ENCODE data around the gene NTM.

The NTM gene

GRCh38 chr11:131412061-131412460 is 41.6 kb downstream of the NTM start:
- Histone ChIP-seq H3K4me3 (ENCODE audit: low read length) (no peak overlapping the region), H3F3A (ENCODE audit: control insufficient read depth, insufficient read depth) (no peaks in the 10 kb centered on the region), H3K4me1 (ENCODE audit: control insufficient read depth, low read length) (no peaks in the 10 kb centered on the region), H3K27ac (ENCODE audit: low read depth, low read length) (no peak overlapping the region), H3K4me2 (ENCODE audit: low read length) (no peak overlapping the region), H3K9me2 (replicated peaks; ENCODE audit: control insufficient read depth, low read length) (no peaks in the 10 kb centered on the region), H3K27me3 (ENCODE audit: control insufficient read depth, low read length) (no peaks in the 10 kb centered on the region), H3K79me2 (ENCODE audit: control insufficient read depth, low read length) (no peaks in the 10 kb centered on the region), H3K36me3 (ENCODE audit: control insufficient read depth, low read length) (no peaks in the 10 kb centered on the region), H3K9me3 (ENCODE audit: control insufficient read depth, insufficient read depth, low read length) (no peaks in the 10 kb centered on the region), H4K20me1 (ENCODE audit: control insufficient read depth, insufficient read depth, low read depth, low read length) (no peaks in the 10 kb centered on the region)
- TF ChIP-seq CTCF (IDR thresholded peaks at IDR 0.05; ENCODE audit: low read depth, low read length, poor library complexity, severe bottlenecking): no peak
- TF ChIP-seq EZH2phosphoT487 (IDR thresholded peaks at IDR 0.05; ENCODE audit: borderline replicate concordance, low read length): no peak

GRCh38 chr11:131413217-131413616 is 42.8 kb downstream of the NTM start:
- Histone ChIP-seq H3K79me2 (ENCODE audit: control insufficient read depth, low read length) (no peaks in the 10 kb centered on the region), H3K9me3 (ENCODE audit: control insufficient read depth, insufficient read depth, low read length) (no peaks in the 10 kb centered on the region), H3K36me3 (ENCODE audit: control insufficient read depth, low read length) (no peaks in the 10 kb centered on the region), H3K4me2 (ENCODE audit: low read length) (no peak overlapping the region), H3K27ac (ENCODE audit: low read depth, low read length) (no peak overlapping the region), H3K9me2 (replicated peaks; ENCODE audit: control insufficient read depth, low read length) (no peaks in the 10 kb centered on the region), H3K27me3 (ENCODE audit: control insufficient read depth, low read length) (no peaks in the 10 kb centered on the region), H3K4me3 (ENCODE audit: low read length) (no peak overlapping the region), H4K20me1 (ENCODE audit: control insufficient read depth, insufficient read depth, low read depth, low read length) (no peaks in the 10 kb centered on the region), H3F3A (ENCODE audit: control insufficient read depth, insufficient read depth) (no peaks in the 10 kb centered on the region), H3K4me1 (ENCODE audit: control insufficient read depth, low read length) (no peaks in the 10 kb centered on the region)
- TF ChIP-seq CTCF (IDR thresholded peaks at IDR 0.05; ENCODE audit: low read depth, low read length, poor library complexity, severe bottlenecking) (no peak), EZH2phosphoT487 (IDR thresholded peaks at IDR 0.05; ENCODE audit: borderline replicate concordance, low read length) (no peak)

- H3F3A ChIP-seq (ENCODE audit: control insufficient read depth, insufficient read depth): no peaks in the 10 kb centered on the region
- no peak overlapping the region for H3K4me2 ChIP-seq (ENCODE audit: low read length)
- TF ChIP-seq EZH2phosphoT487 (IDR thresholded peaks at IDR 0.05; ENCODE audit: borderline replicate concordance, low read length) (no peak), CTCF (IDR thresholded peaks at IDR 0.05; ENCODE audit: low read depth, low read length, poor library complexity, severe bottlenecking) (no peak)
- no peaks in the 10 kb centered on the region for H3K4me1 ChIP-seq (ENCODE audit: control insufficient read depth, low read length)
- H3K27me3 ChIP-seq (ENCODE audit: control insufficient read depth, low read length): no peaks in the 10 kb centered on the region
- H3K27ac ChIP-seq (ENCODE audit: low read depth, low read length): no peak overlapping the region
- H3K79me2 ChIP-seq (ENCODE audit: control insufficient read depth, low read length): no peaks in the 10 kb centered on the region
- no peaks in the 10 kb centered on the region for H3K9me3 ChIP-seq (ENCODE audit: control insufficient read depth, insufficient read depth, low read length)
- H4K20me1 ChIP-seq (ENCODE audit: control insufficient read depth, insufficient read depth, low read depth, low read length): no peaks in the 10 kb centered on the region
- no peak overlapping the region for H3K4me3 ChIP-seq (ENCODE audit: low read length)
- H3K9me2 ChIP-seq (replicated peaks; ENCODE audit: control insufficient read depth, low read length): no peaks in the 10 kb centered on the region
- no peaks in the 10 kb centered on the region for H3K36me3 ChIP-seq (ENCODE audit: control insufficient read depth, low read length)
Measured at GRCh38 chr11:131418189-131418588, 47.8 kb downstream of the NTM start.
